GM19463 (cell line): ENCODE data around the gene PUM2.
A peak's percentile ranks its signal among the peaks of the same experiment; 100 is the strongest.

ENCODE experiments used
- ATAC-seq: cut with Tn5 transposase; IDR thresholded peaks from one replicate; pipeline ENCODE4 v1.9.1; 2021; ENCODE audit warnings: mild to moderate bottlenecking, moderate library complexity; ENCODE audit not compliant: unreplicated experiment

The PUM2 gene

GRCh38 chr2:20349513-20349921 lies 1.1 kb downstream of the PUM2 start:
- ATAC-seq = no peak

GRCh38 chr2:20348542-20348941 lies 2.1 kb downstream of the PUM2 start:
- no peak for ATAC-seq

- ATAC-seq = no peak
These were observed 3.9 kb downstream of the PUM2 start for GRCh38 chr2:20346565-20347381.

- no peak for ATAC-seq
These were observed 7.5 kb downstream of the PUM2 start for GRCh38 chr2:20343128-20343527.

- ATAC-seq = no peak
These were observed 11.6 kb downstream of the PUM2 start for GRCh38 chr2:20339012-20339411.

- ATAC-seq = no peak
These were observed 15.9 kb downstream of the PUM2 start for GRCh38 chr2:20334605-20335203.

GRCh38 chr2:20333738-20334137 lies 16.9 kb downstream of the PUM2 start:
- no peak for ATAC-seq

- ATAC-seq = no peak
These were observed 20.5 kb downstream of the PUM2 start for GRCh38 chr2:20330192-20330591.

GRCh38 chr2:20327370-20327769 lies 23.3 kb downstream of the PUM2 start:
- no peak for ATAC-seq

GRCh38 chr2:20326163-20326780 lies 24.4 kb downstream of the PUM2 start:
- ATAC-seq = peak; percentile 65

- no peak for ATAC-seq
These were observed 27.9 kb downstream of the PUM2 start for GRCh38 chr2:20322527-20323300.

- no peak for ATAC-seq
These were observed 33.0 kb downstream of the PUM2 start for GRCh38 chr2:20317690-20318089.

- no peak for ATAC-seq
These were observed 33.4 kb downstream of the PUM2 start for GRCh38 chr2:20317197-20317596.

- no peak for ATAC-seq
These were observed 35.8 kb downstream of the PUM2 start for GRCh38 chr2:20314562-20315501.

- ATAC-seq = no peak
These were observed 37.0 kb downstream of the PUM2 start for GRCh38 chr2:20313659-20314058.

- no peak for ATAC-seq
These were observed 41.6 kb downstream of the PUM2 start for GRCh38 chr2:20309001-20309400.

GRCh38 chr2:20307311-20307710 lies 43.3 kb downstream of the PUM2 start:
- no peak for ATAC-seq

- ATAC-seq = no peak
These were observed 46.2 kb downstream of the PUM2 start for GRCh38 chr2:20304411-20304810.

- ATAC-seq = no peak
These were observed 46.7 kb downstream of the PUM2 start for GRCh38 chr2:20303966-20304365.

GRCh38 chr2:20302019-20302418 lies 48.6 kb downstream of the PUM2 start:
- ATAC-seq = no peak
